CD14-positive monocyte (primary cell): ENCODE measurements around the gene CCDC51. TPM values are rescaled to one million over a fixed set of nuclear protein-coding genes. Genes with fewer than 3 reads are reported as not detected.

Experiments used
- DNase-seq, 3 donors: peaks; one replicate each; pipeline ENCODE4 v3.0.0-alpha.2; 2011 to 2022
- H2AFZ ChIP-seq: 2 replicates; pipeline ENCODE4 v1.6.0; 2012; ENCODE audit warnings: mild to moderate bottlenecking, low read depth, low read length, inconsistent platforms; ENCODE audit not compliant: insufficient read depth, poor library complexity, severe bottlenecking
- H3K27ac ChIP-seq, 2 donors: 1 replicate in 1 of 2; 2 replicates in 1 of 2; pipeline ENCODE4 v1.5.1; 2012 to 2013; ENCODE audit warnings: low read length in 2 of 2, control low read depth in 1 of 2, inconsistent platforms in 1 of 2, low read depth in 1 of 2, mild to moderate bottlenecking in 1 of 2
- H3K27me3 ChIP-seq, 2 donors: one replicate each; pipeline versions ENCODE4 v1.6.0 to v1.6.1; 2011 to 2013; ENCODE audit warnings: low read length in 2 of 2; ENCODE audit not compliant: control insufficient read depth in 2 of 2, insufficient read depth in 2 of 2
- H3K36me3 ChIP-seq, 2 donors: replicated peaks in 1 of 2; 1 replicate in 1 of 2; 2 replicates in 1 of 2; pipeline versions ENCODE4 v1.5.1 to v1.6.1; 2012 to 2013; ENCODE audit warnings: low read length in 2 of 2, control low read depth in 1 of 2, inconsistent platforms in 1 of 2, mild to moderate bottlenecking in 1 of 2; ENCODE audit not compliant: insufficient read depth in 2 of 2, control insufficient read depth in 1 of 2
- H3K4me1 ChIP-seq, 2 donors: 1 replicate in 1 of 2; 2 replicates in 1 of 2; pipeline versions ENCODE4 v1.5.1 to v1.6.1; 2012 to 2013; ENCODE audit warnings: low read length in 2 of 2, control low read depth in 1 of 2, inconsistent platforms in 1 of 2, mild to moderate bottlenecking in 1 of 2, moderate library complexity in 1 of 2; ENCODE audit not compliant: insufficient read depth in 2 of 2, control insufficient read depth in 1 of 2
- H3K4me2 ChIP-seq: replicated peaks from 2 replicates; pipeline ENCODE3; 2012; ENCODE audit warnings: low read length, moderate library complexity, mild to moderate bottlenecking; ENCODE audit not compliant: poor library complexity, severe bottlenecking; ENCODE audit errors: extremely low read depth
- H3K4me3 ChIP-seq, 3 experiments: fragments of 200-600 bp in 1 of 3; sonication (generic) in 1 of 3; replicated peaks in 1 of 3; 1 replicate in 2 of 3; 2 replicates in 1 of 3; pipeline ENCODE4 v1.5.1; 2011 to 2013; ENCODE audit warnings: low read length in 3 of 3, mild to moderate bottlenecking in 3 of 3, control low read depth in 2 of 3, low read depth in 2 of 3, inconsistent platforms in 1 of 3, moderate library complexity in 1 of 3
- H3K79me2 ChIP-seq: 2 replicates; pipeline ENCODE4 v1.6.0; 2012; ENCODE audit warnings: mild to moderate bottlenecking, control low read depth, inconsistent platforms, low read length, moderate library complexity; ENCODE audit not compliant: insufficient read depth
- H3K9ac ChIP-seq: 2 replicates; pipeline ENCODE4 v1.6.0; 2017; ENCODE audit warnings: low read length, mild to moderate bottlenecking; ENCODE audit not compliant: insufficient read depth, poor library complexity, severe bottlenecking
- H3K9me3 ChIP-seq, 2 donors: replicated peaks in 1 of 2; 1 replicate in 1 of 2; 2 replicates in 1 of 2; pipeline versions ENCODE4 v1.5.1 to v1.6.1; 2012 to 2013; ENCODE audit warnings: low read length in 2 of 2, control low read depth in 1 of 2; ENCODE audit not compliant: control insufficient read depth in 1 of 2, insufficient read depth in 1 of 2
- H4K20me1 ChIP-seq: 2 replicates; pipeline ENCODE4 v1.6.0; 2012; ENCODE audit warnings: mild to moderate bottlenecking, low read length, control low read depth, moderate library complexity; ENCODE audit not compliant: insufficient read depth
- H3K27ac Mint-ChIP-seq, 7 donors: one replicate each; pipeline ENCODE4 v1.8.0; 2020; ENCODE audit warnings: mild to moderate bottlenecking in 7 of 7, mixed read lengths in 7 of 7, moderate library complexity in 6 of 7, inconsistent platforms in 2 of 7
- H3K27me3 Mint-ChIP-seq, 3 donors: one replicate each; pipeline ENCODE4 v1.8.0; 2021 to 2022; ENCODE audit warnings: low read depth in 3 of 3, mild to moderate bottlenecking in 3 of 3, mixed read lengths in 3 of 3, moderate library complexity in 3 of 3, inconsistent platforms in 1 of 3
- H3K36me3 Mint-ChIP-seq, 2 donors: one replicate each; pipeline ENCODE4 v1.8.0; 2020; ENCODE audit warnings: mixed read lengths in 2 of 2, inconsistent platforms in 1 of 2, mild to moderate bottlenecking in 1 of 2
- H3K4me1 Mint-ChIP-seq: one replicate; pipeline ENCODE4 v1.8.0; 2020; ENCODE audit warnings: mild to moderate bottlenecking, mixed read lengths
- H3K4me3 Mint-ChIP-seq, 2 donors: one replicate each; pipeline ENCODE4 v1.8.0; 2020; ENCODE audit warnings: mild to moderate bottlenecking in 2 of 2, mixed read lengths in 2 of 2, moderate library complexity in 1 of 2
- H3K9me3 Mint-ChIP-seq, 7 donors: one replicate each; pipeline ENCODE4 v1.8.0; 2020 to 2022; ENCODE audit warnings: mixed read lengths in 7 of 7, mild to moderate bottlenecking in 6 of 7, moderate library complexity in 6 of 7, inconsistent platforms in 2 of 7
- CTCF ChIP-seq: fragments of 200-600 bp; IDR thresholded peaks from one replicate; pipeline ENCODE4 v1.8.0; 2022; ENCODE audit warnings: antibody characterized with exemption, mild to moderate bottlenecking
- WGBS: methylation state at CpG from one replicate; pipeline ENCODE4 v1.1.5; 2013; ENCODE audit warnings: missing lambda C conversion rate; ENCODE audit not compliant: insufficient coverage; 5-methylcytosine and 5-hydroxymethylcytosine counted together
- intact Hi-C, 2 donors: fragments of 100-400 bp; cut with micrococcal nuclease; formaldehyde crosslinking; loops; one replicate each; pipeline versions ENCODE4 v1.15.0 to v1.15.1; 2023
- polyA plus RNA-seq, 3 donors: library from polyadenylated mRNA; depleted of rRNA in 1 of 3; unstranded in 2 of 3; stranded (reverse) in 1 of 3; fragments of 300-500 nt in 2 of 3; fragments of >200 nt in 1 of 3; fragmentation: Illumina TruSeq in 2 of 3; gene quantifications; 1 replicate in 2 of 3; 2 replicates in 1 of 3; pipeline ENCODE4 v1.2.3, GENCODE V29; 2012 to 2021

CCDC51 gene
- polyA plus RNA-seq, 3 donors: 3.6 to 5.9 (median 5.4) TPM

GRCh38 chr3:48428572-48429316, 11.2 kb downstream of the CCDC51 start:
- H3K27ac Mint-ChIP-seq: no peak overlapping the region
- H3K27me3 Mint-ChIP-seq: peaks cover 24 to 38% (median 26%) of the 10 kb centered on the region in 3 donors
- WGBS: 2% methylated on average over 44 of the region's 60 CpGs
- intact Hi-C loops: no loop called here
- Histone ChIP-seq H3K27ac (no peak overlapping the region), H3K4me2 (peak overlapping the region; percentile 94), H3K4me1 (peaks cover 7 to 8% of the 10 kb centered on the region in 2 donors), H3K9me3 (no peaks in the 10 kb centered on the region), H3K4me3 (peak overlapping the region; percentile 39 to 78 (median 59)), H3K79me2 (no peaks in the 10 kb centered on the region), H4K20me1 (no peaks in the 10 kb centered on the region), H3K27me3 (peaks cover 3 to 27% of the 10 kb centered on the region in 2 donors), H3K9ac (peak overlapping the region; percentile 66), H2AFZ (peak overlapping the region; percentile 84), H3K36me3 (peaks cover 11 to 19% of the 10 kb centered on the region in 2 donors)
- H3K9me3 Mint-ChIP-seq: peaks cover 0 to 5% (median 0%) of the 10 kb centered on the region in 7 donors
- H3K4me1 Mint-ChIP-seq: peaks cover 9% of the 10 kb centered on the region
- H3K36me3 Mint-ChIP-seq: peaks cover 18 to 24% of the 10 kb centered on the region in 2 donors
- TF ChIP-seq CTCF: no peak
- DNase-seq: no peak
- H3K4me3 Mint-ChIP-seq: peak overlapping the region; percentile 70

GRCh38 chr3:48428088-48428571, 11.8 kb downstream of the CCDC51 start:
- peaks cover 24 to 38% (median 26%) of the 10 kb centered on the region in 3 donors for H3K27me3 Mint-ChIP-seq
- no peak for TF ChIP-seq CTCF
- Histone ChIP-seq H4K20me1 (no peaks in the 10 kb centered on the region), H3K9ac (no peak overlapping the region), H2AFZ (no peak overlapping the region), H3K4me2 (peak overlapping the region; percentile 94), H3K9me3 (no peaks in the 10 kb centered on the region), H3K79me2 (no peaks in the 10 kb centered on the region), H3K27ac (no peak overlapping the region), H3K36me3 (peaks cover 7 to 12% of the 10 kb centered on the region in 2 donors), H3K4me1 (peaks cover 7 to 8% of the 10 kb centered on the region in 2 donors), H3K4me3 (peak overlapping the region in 1 of 3 experiments; percentile 78), H3K27me3 (peaks cover 3 to 27% of the 10 kb centered on the region in 2 donors)
- peaks cover 9% of the 10 kb centered on the region for H3K4me1 Mint-ChIP-seq
- intact Hi-C loops: no loop called here
- no peak for DNase-seq
- WGBS: 98% methylated on average over 6 of the region's 7 CpGs
- peaks cover 12 to 18% of the 10 kb centered on the region in 2 donors for H3K36me3 Mint-ChIP-seq
- peaks cover 0 to 5% (median 0%) of the 10 kb centered on the region in 7 donors for H3K9me3 Mint-ChIP-seq
- peak overlapping the region; percentile 70 for H3K4me3 Mint-ChIP-seq
- H3K27ac Mint-ChIP-seq: no peak overlapping the region
